PFSK-1 (cell line): Measurements from ENCODE around the gene SGSH.

Experiments
- POLR2AphosphoS5 ChIP-seq: IDR thresholded peaks from 2 replicates; pipeline ENCODE4 v1.6.1; 2012; ENCODE audit warnings: low read depth, mild to moderate bottlenecking, control low read depth, low read length, moderate library complexity
- TAF1 ChIP-seq: IDR thresholded peaks from 2 replicates; pipeline ENCODE4 v1.6.1; 2012; ENCODE audit warnings: low read length, control low read depth, borderline replicate concordance; ENCODE audit not compliant: insufficient read depth
- TF ChIP-seq, protein P1 (sequence below), 2 experiments: IDR thresholded peaks; 2 replicates each; pipeline versions ENCODE4 v1.6.1 to v1.8.0; 2011 to 2012; ENCODE audit warnings: low read depth in 2 of 2, low read length in 2 of 2, control low read depth in 1 of 2, inconsistent platforms in 1 of 2, mild to moderate bottlenecking in 1 of 2, moderate library complexity in 1 of 2; ENCODE audit not compliant: insufficient read depth in 1 of 2

DNA sequence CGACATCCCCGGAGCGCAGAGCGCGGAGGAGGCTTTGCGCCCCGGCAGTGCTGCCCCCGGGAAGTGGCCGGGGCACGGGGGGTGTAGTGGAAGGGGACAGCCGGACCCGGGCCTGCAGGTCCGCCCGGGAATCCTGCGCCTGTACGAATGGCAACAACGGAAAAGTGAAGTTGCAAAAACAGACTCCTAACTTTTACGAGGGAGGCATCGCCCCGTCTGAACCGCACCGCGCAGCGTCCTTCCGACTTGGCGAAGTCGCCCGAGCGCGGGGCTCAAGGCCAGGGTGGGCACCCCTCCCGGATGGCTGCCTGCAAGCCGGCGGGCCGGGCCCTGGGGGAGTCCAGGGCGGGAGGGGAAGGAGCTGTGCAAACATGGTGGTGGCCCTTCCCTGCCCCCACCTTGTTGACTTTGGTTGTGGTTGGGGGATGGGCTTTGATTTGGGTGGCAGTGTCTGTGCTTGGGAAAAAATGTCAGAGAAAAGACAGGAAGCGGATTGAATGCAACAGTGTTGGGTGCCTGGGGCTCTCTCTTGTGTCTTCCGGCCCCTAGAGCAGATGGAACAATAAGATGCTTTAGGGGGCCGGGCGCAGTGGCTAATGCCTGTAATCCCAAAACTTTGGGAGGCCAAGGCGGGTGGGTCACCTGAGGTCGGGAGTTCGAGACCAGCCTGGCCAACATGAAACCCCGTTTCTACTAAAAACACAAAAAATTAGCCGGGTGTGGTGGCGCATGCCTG, 41.2 kb upstream of the SGSH start:
- TF ChIP-seq POLR2AphosphoS5: peak; percentile 56; the same call in 1 of the 2 replicates
- TF ChIP-seq, protein P1, sequence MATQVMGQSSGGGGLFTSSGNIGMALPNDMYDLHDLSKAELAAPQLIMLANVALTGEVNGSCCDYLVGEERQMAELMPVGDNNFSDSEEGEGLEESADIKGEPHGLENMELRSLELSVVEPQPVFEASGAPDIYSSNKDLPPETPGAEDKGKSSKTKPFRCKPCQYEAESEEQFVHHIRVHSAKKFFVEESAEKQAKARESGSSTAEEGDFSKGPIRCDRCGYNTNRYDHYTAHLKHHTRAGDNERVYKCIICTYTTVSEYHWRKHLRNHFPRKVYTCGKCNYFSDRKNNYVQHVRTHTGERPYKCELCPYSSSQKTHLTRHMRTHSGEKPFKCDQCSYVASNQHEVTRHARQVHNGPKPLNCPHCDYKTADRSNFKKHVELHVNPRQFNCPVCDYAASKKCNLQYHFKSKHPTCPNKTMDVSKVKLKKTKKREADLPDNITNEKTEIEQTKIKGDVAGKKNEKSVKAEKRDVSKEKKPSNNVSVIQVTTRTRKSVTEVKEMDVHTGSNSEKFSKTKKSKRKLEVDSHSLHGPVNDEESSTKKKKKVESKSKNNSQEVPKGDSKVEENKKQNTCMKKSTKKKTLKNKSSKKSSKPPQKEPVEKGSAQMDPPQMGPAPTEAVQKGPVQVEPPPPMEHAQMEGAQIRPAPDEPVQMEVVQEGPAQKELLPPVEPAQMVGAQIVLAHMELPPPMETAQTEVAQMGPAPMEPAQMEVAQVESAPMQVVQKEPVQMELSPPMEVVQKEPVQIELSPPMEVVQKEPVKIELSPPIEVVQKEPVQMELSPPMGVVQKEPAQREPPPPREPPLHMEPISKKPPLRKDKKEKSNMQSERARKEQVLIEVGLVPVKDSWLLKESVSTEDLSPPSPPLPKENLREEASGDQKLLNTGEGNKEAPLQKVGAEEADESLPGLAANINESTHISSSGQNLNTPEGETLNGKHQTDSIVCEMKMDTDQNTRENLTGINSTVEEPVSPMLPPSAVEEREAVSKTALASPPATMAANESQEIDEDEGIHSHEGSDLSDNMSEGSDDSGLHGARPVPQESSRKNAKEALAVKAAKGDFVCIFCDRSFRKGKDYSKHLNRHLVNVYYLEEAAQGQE (IDR thresholded peaks at IDR 0.05; ENCODE audit: insufficient read depth in 1 of 2, low read depth in 2 of 2, low read length in 2 of 2): 0 out of 4 replicates have a peak, but pooled peaks of 1 of the 2 experiments have one; percentile 38
- TF ChIP-seq TAF1: peak; percentile 49; the same call in 1 of the 2 replicates
